ENCODE measurements around the gene FREM2. TPM values are rescaled to one million over a fixed set of nuclear protein-coding genes. Genes with fewer than 3 reads are reported as not detected.

Gene FREM2
- total RNA-seq, 1 donor from 2014 or later, result 14.6 TPM

GRCh38 chr13:38824342-38824741, 137.5 kb downstream of the FREM2 start:
- DNase-seq, result no peak

DNA sequence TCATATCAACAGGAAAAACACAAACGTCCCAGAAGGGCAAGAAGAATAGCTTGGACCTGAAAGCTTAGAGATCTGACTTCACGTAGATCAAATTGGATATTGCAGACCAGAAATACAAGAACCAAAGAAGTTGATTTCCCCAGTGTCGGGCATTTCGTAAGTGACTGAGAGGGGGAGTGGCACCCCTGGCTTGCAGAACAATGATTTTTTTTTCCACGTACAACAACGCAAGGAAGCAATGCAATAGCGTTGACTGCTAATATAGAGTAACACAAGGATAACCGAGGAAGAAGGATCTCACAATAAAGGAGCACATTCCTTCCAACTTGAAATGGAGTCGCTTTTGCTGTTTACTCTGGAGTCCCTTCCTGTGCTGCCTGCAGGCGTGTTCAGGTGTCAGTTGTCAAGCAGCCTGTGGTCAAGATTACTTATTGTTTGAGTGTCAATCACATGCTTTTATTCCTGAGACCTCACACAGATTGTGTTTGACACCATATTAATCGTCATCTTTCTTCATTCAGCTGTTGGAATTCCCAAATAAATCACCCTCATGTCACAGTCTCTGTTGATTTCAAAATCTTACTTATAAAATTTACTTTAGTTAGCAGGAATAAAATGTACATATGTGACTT, 139.4 kb downstream of the FREM2 start:
- DNase-seq, result no peak

DNA sequence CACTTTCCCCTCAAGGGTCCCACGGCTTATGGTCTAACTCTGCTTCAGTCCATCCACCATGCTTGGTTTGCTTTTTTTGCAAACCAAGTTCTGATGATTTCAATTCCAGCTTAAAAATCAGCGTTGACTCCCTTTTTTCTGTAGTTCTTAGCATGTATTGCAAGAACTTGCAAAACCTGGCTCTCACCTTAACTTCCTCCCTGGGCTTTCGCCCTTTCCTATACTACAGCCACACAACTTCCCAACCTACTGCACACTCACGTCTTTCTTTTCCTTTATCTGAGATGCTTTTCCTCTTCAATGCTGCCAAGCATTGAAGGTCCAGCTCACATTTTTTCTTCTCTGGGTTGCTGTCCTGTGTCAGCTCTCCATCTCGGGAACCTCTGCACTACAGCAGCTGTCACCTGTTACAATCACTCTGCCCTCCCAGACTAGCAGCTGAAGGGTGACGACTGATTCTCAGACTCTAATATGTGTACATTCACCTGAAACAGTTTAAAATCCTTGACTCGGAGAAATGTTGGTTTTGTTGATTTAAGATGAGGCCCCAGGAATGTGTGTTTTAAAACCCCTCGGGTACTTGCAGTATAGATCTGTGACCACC, 143.7 kb downstream of the FREM2 start:
- DNase-seq, result no peak

- no peak for DNase-seq
Observed at GRCh38 chr13:38844581-38844980, 157.7 kb downstream of the FREM2 start.

DNA sequence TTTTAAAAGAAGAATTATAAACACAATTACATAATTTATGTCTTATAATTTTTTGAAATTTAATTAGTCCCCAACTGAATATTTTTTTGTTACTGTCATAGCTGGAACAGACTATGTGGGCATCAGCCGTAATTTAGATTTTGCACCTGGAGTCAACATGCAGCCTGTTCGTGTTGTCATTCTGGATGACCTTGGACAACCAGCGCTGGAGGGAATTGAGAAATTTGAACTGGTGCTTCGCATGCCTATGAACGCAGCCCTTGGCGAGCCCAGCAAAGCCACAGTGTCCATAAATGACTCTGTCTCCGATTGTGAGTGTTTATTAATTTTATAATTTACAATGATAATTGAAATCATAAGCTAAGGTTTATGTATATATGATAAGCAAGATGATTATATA, 161.5 kb downstream of the FREM2 start:
- DNase-seq, result no peak

DNA sequence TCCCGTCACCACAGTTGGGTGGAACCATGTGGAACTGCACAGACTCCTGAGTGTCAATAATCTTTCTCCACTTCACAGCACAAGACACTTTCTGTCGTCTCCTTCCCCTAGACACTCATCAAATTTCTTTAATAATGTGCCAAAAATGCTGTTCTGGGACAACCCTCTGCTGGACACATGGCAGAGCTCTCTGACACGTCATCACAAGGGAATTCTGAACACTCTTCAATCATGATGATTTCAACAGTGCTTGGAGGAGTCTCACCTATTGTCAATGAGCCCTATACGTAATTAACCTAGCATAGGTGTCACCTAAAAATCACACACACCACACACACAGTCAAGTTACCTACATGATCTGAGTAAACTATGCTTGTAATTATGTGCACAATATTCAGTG, 162.4 kb downstream of the FREM2 start:
- no peak for DNase-seq

GRCh38 chr13:38850868-38851626, 164.2 kb downstream of the FREM2 start:
- no peak for DNase-seq

- DNase-seq, result no peak
Observed at GRCh38 chr13:38854226-38854625, 167.3 kb downstream of the FREM2 start.

GRCh38 chr13:38856065-38856464, 169.2 kb downstream of the FREM2 start:
- DNase-seq, result no peak

GRCh38 chr13:38862443-38862842, 175.6 kb downstream of the FREM2 start:
- DNase-seq, result no peak

GRCh38 chr13:38863536-38863935, 176.7 kb downstream of the FREM2 start:
- no peak for DNase-seq

DNA sequence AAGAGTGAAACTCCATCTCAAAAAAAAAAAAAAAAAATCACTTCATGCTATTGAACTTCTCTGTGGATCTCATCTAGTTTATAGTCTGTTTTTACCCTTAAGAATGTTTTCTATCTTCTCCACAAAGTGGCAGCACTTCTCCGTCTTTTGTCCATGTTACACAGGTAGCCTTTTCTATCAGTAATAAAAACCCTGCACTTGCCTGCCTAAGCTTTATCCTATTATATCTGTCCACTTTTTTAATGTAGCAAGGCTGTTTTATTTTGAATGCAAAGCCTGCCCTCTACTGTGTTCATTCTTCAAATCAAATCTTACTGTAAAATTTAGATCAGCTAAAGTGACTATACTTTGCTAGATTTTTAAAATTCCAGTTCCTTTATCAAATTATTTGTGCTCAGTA, 179.8 kb downstream of the FREM2 start:
- no peak for DNase-seq

GRCh38 chr13:38868399-38868798, 181.5 kb downstream of the FREM2 start:
- no peak for DNase-seq

DNA sequence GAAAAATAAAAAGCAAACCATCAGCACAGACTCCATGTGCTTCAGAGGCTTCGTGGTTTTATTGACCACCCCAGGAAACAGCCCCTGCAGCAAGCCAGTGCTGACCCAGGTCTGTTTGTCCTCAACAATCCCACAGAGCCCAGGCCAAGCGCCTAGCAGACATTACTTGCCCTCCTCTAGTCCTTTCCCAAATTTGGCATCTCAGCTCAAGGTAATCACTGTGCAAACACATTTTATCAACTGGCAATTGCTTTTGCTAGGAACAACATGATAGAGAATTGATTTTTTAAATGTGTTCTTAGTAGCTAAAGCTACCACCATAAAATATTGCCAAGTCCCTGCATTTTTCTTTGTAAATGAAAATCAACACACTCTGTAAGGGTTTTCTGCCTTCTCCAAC, 182.0 kb downstream of the FREM2 start:
- no peak for DNase-seq

DNA sequence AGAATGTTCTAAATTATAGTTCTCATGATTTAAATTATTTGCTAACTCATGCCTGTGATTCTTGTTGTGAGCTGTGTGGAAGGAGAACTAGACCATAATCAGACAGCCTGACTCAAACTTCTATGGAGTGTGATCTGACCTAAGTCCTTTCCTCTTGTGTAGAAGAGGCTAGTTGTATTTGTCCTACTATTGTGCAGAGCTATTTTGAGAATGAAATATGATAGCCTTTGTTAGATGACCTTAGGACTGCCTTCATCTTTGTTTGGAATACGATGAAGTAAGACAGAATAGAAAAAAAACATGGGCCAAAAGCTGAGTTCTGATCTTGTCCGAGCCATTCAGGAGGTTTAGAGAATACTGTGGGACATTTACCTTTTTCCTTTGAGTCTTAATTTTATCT, 184.4 kb downstream of the FREM2 start:
- DNase-seq, result no peak

GRCh38 chr13:38872693-38873092, 185.8 kb downstream of the FREM2 start:
- DNase-seq, result no peak

GRCh38 chr13:38875186-38875875, 188.5 kb downstream of the FREM2 start:
- DNase-seq, result no peak

DNA sequence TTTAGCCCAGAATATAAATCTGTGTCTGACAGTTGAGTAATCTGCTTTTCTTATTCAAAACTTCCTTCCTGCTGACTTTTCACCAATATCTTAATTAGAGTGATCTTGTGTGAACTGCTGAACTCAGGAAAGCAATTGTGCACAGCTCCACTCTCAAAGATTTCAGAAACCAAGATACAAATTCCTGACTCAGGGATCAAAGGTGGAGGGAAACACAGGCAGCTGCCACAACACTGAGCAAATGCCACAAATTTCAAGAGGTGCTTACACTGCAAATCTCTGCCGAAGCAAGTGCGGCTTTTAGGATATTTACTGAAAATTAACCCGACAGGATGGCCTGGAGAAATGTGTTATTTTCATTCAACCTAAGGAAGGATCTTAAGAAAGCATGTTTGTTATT, 192.4 kb downstream of the FREM2 start:
- no peak for DNase-seq

DNA sequence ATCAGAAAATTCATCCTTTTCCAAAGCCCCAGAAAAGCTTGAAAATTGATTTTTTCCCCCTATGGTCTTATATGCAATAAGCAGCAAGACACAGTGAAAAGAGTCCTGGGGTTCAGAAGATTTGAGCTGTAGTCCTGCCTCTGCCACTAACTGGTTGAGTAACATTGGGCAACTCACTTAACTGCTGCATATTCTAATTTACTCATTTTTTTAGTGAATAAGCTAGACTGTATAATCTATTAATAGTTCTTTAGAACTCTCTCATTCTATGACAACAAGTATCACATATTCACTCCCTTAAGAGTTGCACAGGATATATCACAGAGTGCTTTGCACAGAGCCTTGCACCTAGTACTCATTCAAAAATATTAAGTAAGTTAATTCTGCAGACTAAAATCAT, 192.9 kb downstream of the FREM2 start:
- no peak for DNase-seq

DNA sequence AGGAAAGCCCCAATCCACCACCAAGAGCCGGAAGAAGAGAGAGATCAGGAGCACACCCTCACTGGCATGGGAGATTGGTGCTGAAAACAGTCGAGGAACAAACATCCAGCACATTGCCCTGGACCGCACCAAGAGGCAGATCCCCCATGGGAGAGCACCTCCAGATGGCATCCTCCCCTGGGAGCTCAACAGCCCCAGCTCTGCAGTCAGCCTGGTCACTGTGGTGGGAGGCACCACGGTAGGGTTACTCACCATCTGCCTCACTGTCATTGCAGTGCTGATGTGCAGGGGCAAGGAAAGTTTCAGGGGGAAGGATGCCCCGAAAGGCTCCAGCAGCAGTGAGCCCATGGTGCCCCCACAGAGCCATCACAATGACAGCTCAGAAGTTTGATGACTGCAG, 193.5 kb downstream of the FREM2 start:
- no peak for DNase-seq

DNA sequence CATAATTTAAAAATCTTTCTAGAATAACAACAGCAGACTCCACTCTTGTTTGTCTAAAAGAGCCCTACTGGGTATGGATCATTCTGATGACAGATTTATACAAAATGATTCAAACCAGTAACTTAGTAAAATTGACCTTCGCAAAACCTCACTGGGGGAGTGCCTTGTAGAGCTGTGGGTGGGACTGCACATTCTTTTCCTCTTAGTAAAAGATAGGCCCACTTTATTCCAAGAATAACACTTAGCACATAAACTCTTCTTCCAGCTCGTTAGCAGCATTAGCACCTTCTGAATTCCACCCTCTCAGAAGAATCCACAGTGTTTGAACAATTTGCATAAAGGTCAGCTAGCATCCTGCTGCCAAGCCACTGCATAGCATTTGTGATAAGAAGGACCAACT, 196.9 kb downstream of the FREM2 start:
- no peak for DNase-seq

DNA sequence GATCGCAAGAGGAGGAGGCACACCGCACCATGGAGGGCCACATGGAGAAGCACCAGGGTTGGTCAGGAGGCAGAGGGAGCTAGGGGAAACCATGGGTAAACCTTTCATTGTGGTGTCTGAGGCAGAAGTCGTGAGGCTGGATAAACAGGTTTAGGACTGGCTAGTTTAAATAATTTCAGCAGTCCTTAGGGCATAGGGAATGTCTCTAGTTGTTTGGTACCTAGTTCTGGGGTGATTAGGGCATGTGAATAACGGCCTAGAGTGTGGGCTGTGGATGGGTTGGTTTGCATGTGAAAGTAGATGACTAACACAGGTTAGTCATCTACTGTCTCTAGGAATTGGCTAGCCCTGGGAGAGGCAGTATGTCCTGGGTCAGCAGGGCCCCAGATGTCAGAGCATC, 201.4 kb downstream of the FREM2 start:
- no peak for DNase-seq

DNA sequence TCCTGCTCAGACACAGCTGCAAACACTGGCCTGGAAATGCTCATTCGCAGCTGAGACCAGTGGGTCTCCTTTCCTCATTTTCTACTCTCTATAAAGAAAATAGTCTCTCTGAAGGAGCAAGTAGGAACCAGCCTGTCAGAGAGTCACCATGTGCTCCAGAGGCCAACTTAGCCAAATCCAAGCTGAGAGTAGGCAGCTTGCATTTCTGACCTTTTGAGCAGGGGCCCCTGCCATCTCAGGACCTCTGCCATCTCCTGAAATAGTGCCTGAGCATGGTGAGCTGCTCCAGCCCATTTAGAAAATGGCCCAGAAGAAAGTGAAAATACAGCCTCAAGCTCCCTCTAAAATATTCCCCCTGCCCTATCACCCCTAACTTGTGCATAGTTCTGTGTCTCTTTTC, 208.2 kb downstream of the FREM2 start:
- DNase-seq, result no peak

All from skin of body (tissue), 2 donors.